IMR-90 (cell line): Measurements from ENCODE around the gene SPHK1. TPM values are rescaled to one million over a fixed set of nuclear protein-coding genes. Genes with fewer than 3 reads are reported as not detected.

Experiments used
- ATAC-seq: fragments of 200-7000 bp; cut with Tn5 transposase; 2 replicates; pipeline ENCODE4 v1.9.1; 2020; ENCODE audit warnings: low read depth, mild to moderate bottlenecking, moderate library complexity
- BruUV-seq: library from RNA; stranded (reverse); fragments of 400-500 nt; replicated peaks from 2 replicates; lab custom pipeline; 2021; lab: Mats Ljungman, UMichigan
- CTCF ChIA-PET: fragments of 300-600 bp; formaldehyde crosslinking; extraction: SDS; loops from one replicate; lab custom pipeline; 2021; ENCODE audit warnings: antibody characterized with exemption; lab: Yijun Ruan, JAX
- POLR2A ChIA-PET: fragments of 300-600 bp; sonication (Branson Sonifier 250); formaldehyde crosslinking; loops from one replicate; lab custom pipeline; 2022; ENCODE audit warnings: antibody characterized with exemption; ENCODE audit not compliant: unreplicated experiment; lab: Charles Lee
- DNase-seq: peaks from one replicate; pipeline ENCODE4 v3.0.0; 2013
- H2AFZ ChIP-seq: replicated peaks from 2 replicates; pipeline ENCODE3; 2013; ENCODE audit warnings: low read length, mild to moderate bottlenecking; ENCODE audit not compliant: poor library complexity
- H2AK5ac ChIP-seq: 2 replicates; pipeline ENCODE4 v1.6.1; 2013; ENCODE audit warnings: low read depth, low read length, inconsistent platforms
- H2AK9ac ChIP-seq: replicated peaks from 2 replicates; pipeline ENCODE3; 2013; ENCODE audit warnings: mild to moderate bottlenecking, low read depth, low read length, moderate library complexity; ENCODE audit not compliant: poor library complexity
- H2BK120ac ChIP-seq: 2 replicates; pipeline ENCODE4 v1.6.1; 2013; ENCODE audit warnings: low read depth, low read length, inconsistent platforms
- H2BK15ac ChIP-seq: 3 replicates; pipeline ENCODE4 v1.6.1; 2013; ENCODE audit warnings: low read depth, low read length, inconsistent platforms
- H2BK20ac ChIP-seq: 2 replicates; pipeline ENCODE4 v1.6.1; 2013; ENCODE audit warnings: low read depth, mild to moderate bottlenecking, inconsistent platforms, low read length, moderate library complexity
- H2BK5ac ChIP-seq: 2 replicates; pipeline ENCODE4 v1.6.1; 2013; ENCODE audit warnings: mild to moderate bottlenecking, low read depth, low read length, inconsistent platforms; ENCODE audit not compliant: poor library complexity, severe bottlenecking
- H3K14ac ChIP-seq: replicated peaks from 2 replicates; pipeline ENCODE4 v1.6.1; 2013; ENCODE audit warnings: low read depth, low read length, inconsistent platforms
- H3K18ac ChIP-seq: 2 replicates; pipeline ENCODE4 v1.6.1; 2013; ENCODE audit warnings: low read depth, low read length, control low read depth
- H3K23ac ChIP-seq: 2 replicates; pipeline ENCODE4 v1.6.1; 2013; ENCODE audit warnings: low read depth, low read length, inconsistent platforms
- H3K27ac ChIP-seq: 2 replicates; pipeline ENCODE4 v1.5.1; 2013; ENCODE audit warnings: mild to moderate bottlenecking, control low read depth, low read length; ENCODE audit not compliant: insufficient read depth
- H3K27me3 ChIP-seq: 2 replicates; pipeline ENCODE4 v1.6.1; 2013; ENCODE audit warnings: low read length; ENCODE audit not compliant: control insufficient read depth, insufficient read depth
- H3K36me3 ChIP-seq: 2 replicates; pipeline ENCODE4 v1.6.1; 2013; ENCODE audit warnings: low read length, mixed read lengths; ENCODE audit not compliant: control insufficient read depth, insufficient read depth
- H3K4ac ChIP-seq: 2 replicates; pipeline ENCODE4 v1.6.1; 2013; ENCODE audit warnings: low read depth, low read length, inconsistent platforms
- H3K4me1 ChIP-seq: 2 replicates; pipeline ENCODE4 v1.6.1; 2013; ENCODE audit warnings: low read length, mixed read lengths; ENCODE audit not compliant: control insufficient read depth, insufficient read depth
- H3K4me2 ChIP-seq: 2 replicates; pipeline ENCODE4 v1.6.1; 2013; ENCODE audit warnings: low read depth, mild to moderate bottlenecking, control low read depth, low read length, moderate library complexity
- H3K4me3 ChIP-seq: 2 replicates; pipeline ENCODE4 v1.5.1; 2013; ENCODE audit warnings: low read depth, mild to moderate bottlenecking, control low read depth, low read length, moderate library complexity; ENCODE audit not compliant: insufficient read depth
- H3K56ac ChIP-seq: 2 replicates; pipeline ENCODE4 v1.6.1; 2013; ENCODE audit warnings: low read length, inconsistent platforms; ENCODE audit not compliant: insufficient read depth; ENCODE audit errors: extremely low read depth
- H3K79me1 ChIP-seq, 2 experiments: 2 replicates each; pipeline ENCODE4 v1.6.1; 2013; ENCODE audit warnings: low read length in 2 of 2, inconsistent platforms in 1 of 2, low read depth in 1 of 2
- H3K9ac ChIP-seq: 2 replicates; pipeline ENCODE4 v1.6.1; 2013; ENCODE audit warnings: low read depth, low read length, control low read depth
- H3K9me1 ChIP-seq: 2 replicates; pipeline ENCODE4 v1.6.1; 2013; ENCODE audit warnings: low read length, inconsistent platforms; ENCODE audit not compliant: insufficient read depth
- H3K9me3 ChIP-seq: 2 replicates; pipeline ENCODE4 v1.6.1; 2013; ENCODE audit warnings: low read length; ENCODE audit not compliant: control insufficient read depth, insufficient read depth
- H4K20me1 ChIP-seq: 2 replicates; pipeline ENCODE4 v1.6.1; 2013; ENCODE audit warnings: low read length, inconsistent platforms; ENCODE audit not compliant: insufficient read depth
- H4K5ac ChIP-seq: 2 replicates; pipeline ENCODE4 v1.6.1; 2013; ENCODE audit warnings: mild to moderate bottlenecking, low read depth, low read length, control low read depth
- H4K8ac ChIP-seq, 2 experiments: 2 replicates each; pipeline ENCODE4 v1.6.1; 2013; ENCODE audit warnings: low read depth in 2 of 2, low read length in 2 of 2, control low read depth in 1 of 2, inconsistent platforms in 1 of 2
- H4K91ac ChIP-seq: 2 replicates; pipeline ENCODE4 v1.6.1; 2013; ENCODE audit warnings: low read depth, low read length, inconsistent platforms; ENCODE audit not compliant: insufficient read depth
- BHLHE40 ChIP-seq: fragments of 150-350 bp; IDR thresholded peaks from 2 replicates; pipeline ENCODE4 v1.6.1; 2016; ENCODE audit warnings: mild to moderate bottlenecking, low read depth, low read length
- CEBPB ChIP-seq: IDR thresholded peaks from 2 replicates; pipeline ENCODE4 v1.6.1; 2012; ENCODE audit warnings: low read depth, low read length, improper control_type of control experiment
- FOS ChIP-seq: fragments of 150-350 bp; IDR thresholded peaks from 2 replicates; pipeline ENCODE4 v1.6.1; 2016; ENCODE audit warnings: low read depth, low read length
- MAFK ChIP-seq: IDR thresholded peaks from 2 replicates; pipeline ENCODE4 v1.6.1; 2012; ENCODE audit warnings: low read depth, low read length, improper control_type of control experiment
- MAZ ChIP-seq: IDR thresholded peaks from 2 replicates; pipeline ENCODE4 v1.6.1; 2012; ENCODE audit warnings: low read depth, mild to moderate bottlenecking, low read length, improper control_type of control experiment, moderate library complexity, borderline replicate concordance
- MXI1 ChIP-seq: IDR thresholded peaks from 2 replicates; pipeline ENCODE4 v1.6.1; 2012; ENCODE audit warnings: low read depth, mild to moderate bottlenecking, low read length, moderate library complexity, borderline replicate concordance
- POLR2A ChIP-seq: IDR thresholded peaks from 2 replicates; pipeline ENCODE4 v1.6.1; 2012; ENCODE audit warnings: mild to moderate bottlenecking, low read depth, low read length
- RAD21 ChIP-seq: IDR thresholded peaks from 2 replicates; pipeline ENCODE4 v1.6.1; 2012; ENCODE audit warnings: low read length, improper control_type of control experiment
- RCOR1 ChIP-seq: IDR thresholded peaks from 2 replicates; pipeline ENCODE4 v1.6.1; 2012; ENCODE audit warnings: mild to moderate bottlenecking, low read length, improper control_type of control experiment; ENCODE audit not compliant: insufficient replicate concordance
- SMC3 ChIP-seq: fragments of 150-350 bp; IDR thresholded peaks from 2 replicates; pipeline ENCODE4 v1.6.1; 2016; ENCODE audit warnings: low read depth, mild to moderate bottlenecking, antibody characterized with exemption, low read length, moderate library complexity
- USF2 ChIP-seq: fragments of 150-350 bp; IDR thresholded peaks from 2 replicates; pipeline ENCODE4 v1.6.1; 2017; ENCODE audit warnings: mild to moderate bottlenecking, antibody characterized with exemption, low read length, low read depth
- WGBS, 2 experiments: methylation state at CpG; one replicate each; pipeline versions ENCODE4 v1.1.5 to v1.1.7; 2013; ENCODE audit warnings: missing lambda C conversion rate in 2 of 2; ENCODE audit not compliant: insufficient read length in 1 of 2; ENCODE audit errors: extremely low coverage in 2 of 2; 5-methylcytosine and 5-hydroxymethylcytosine counted together
- dilution Hi-C: fragments of 300-500 bp; cut with HindIII; formaldehyde crosslinking; loops from one replicate; pipeline ENCODE4 v1.14.3; 2018; ENCODE audit warnings: low sequenced_read_pairs; ENCODE audit not compliant: unreplicated experiment
- in situ Hi-C: fragments of 300-500 bp; cut with MboI; formaldehyde crosslinking; loops from 3 replicates; pipeline ENCODE4 v1.14.3; 2019; ENCODE audit warnings: low sequenced_read_pairs, inconsistent platforms, mixed read lengths
- intact Hi-C: fragments of 100-400 bp; cut with micrococcal nuclease; formaldehyde crosslinking; loops from 2 replicates; pipeline ENCODE4 v1.10.0; 2022
- polyA plus RNA-seq, 3 experiments: library from polyadenylated mRNA; depleted of rRNA; stranded (reverse); fragments of >200 nt; gene quantifications; 2 replicates each; pipeline ENCODE4 v1.2.3, GENCODE V29; 2012; ENCODE audit warnings: low replicate concordance in 1 of 3
- total RNA-seq: library from RNA; depleted of rRNA; stranded (reverse); fragments of >200 nt; gene quantifications from 2 replicates; pipeline ENCODE4 v1.2.3, GENCODE V29; 2012
- TF ChIP-seq, protein P1 (sequence below): conservative IDR thresholded peaks from 2 replicates; pipeline ENCODE4 v1.5.1; 2012; ENCODE audit warnings: mild to moderate bottlenecking, low read depth, low read length, improper control_type of control experiment
- TF ChIP-seq, protein P2 (sequence below): fragments of 150-350 bp; IDR thresholded peaks from 2 replicates; pipeline ENCODE4 v1.6.1; 2016; ENCODE audit warnings: low read depth, mild to moderate bottlenecking, low read length, moderate library complexity, borderline replicate concordance

Gene SPHK1
- total and polyA plus RNA-seq, 2 of the 4 experiments (the other 2 are of a cell fraction), result 44.4 to 82.7 TPM

- Histone ChIP-seq H3K4ac (no peak overlapping the region), H3K9me1 (no peaks in the 10 kb centered on the region), H3K4me3 (no peak overlapping the region), H4K8ac (no peak overlapping the region), H4K20me1 (peaks cover 4% of the 10 kb centered on the region; the same call in 1 of the 2 replicates), H3K9ac (no peak overlapping the region), H3K27me3 (no peaks in the 10 kb centered on the region), H4K5ac (no peak overlapping the region), H3K4me2 (no peak overlapping the region), H3K4me1 (no peaks in the 10 kb centered on the region), H2AK5ac (no peak overlapping the region), H2BK15ac (no peak overlapping the region), H2BK120ac (no peak overlapping the region), H3K36me3 (peaks cover 69% of the 10 kb centered on the region), H3K27ac (no peak overlapping the region), H3K9me3 (no peaks in the 10 kb centered on the region), H2AFZ (no peak overlapping the region), H3K79me1 (peaks cover 0 to 3% of the 10 kb centered on the region in 2 experiments; a peak in 2 of 4 replicates), H2BK20ac (no peak overlapping the region), H3K23ac (no peak overlapping the region), H3K14ac (no peak overlapping the region), H3K18ac (no peak overlapping the region), H3K56ac (no peak overlapping the region), H2BK5ac (no peak overlapping the region), H2AK9ac (peak overlapping the region; percentile 53), H4K91ac (no peak overlapping the region)
- dilution Hi-C loops (no loop called here), intact Hi-C loops (no loop called here), in situ Hi-C loops (loop anchor here (5.0 kb wide), 1 partner anchor 94 kb away; no protein-coding TSS in a partner anchor)
- no peak for DNase-seq
- POLR2A ChIA-PET, result no interaction called here
- BruUV-seq, result no TSS peak
- no peak for ATAC-seq
- TF ChIP-seq MAZ, result no peak
- TF ChIP-seq MXI1, result no peak
- no peak for TF ChIP-seq RCOR1
- no peak for TF ChIP-seq RAD21
- TF ChIP-seq, protein P1, sequence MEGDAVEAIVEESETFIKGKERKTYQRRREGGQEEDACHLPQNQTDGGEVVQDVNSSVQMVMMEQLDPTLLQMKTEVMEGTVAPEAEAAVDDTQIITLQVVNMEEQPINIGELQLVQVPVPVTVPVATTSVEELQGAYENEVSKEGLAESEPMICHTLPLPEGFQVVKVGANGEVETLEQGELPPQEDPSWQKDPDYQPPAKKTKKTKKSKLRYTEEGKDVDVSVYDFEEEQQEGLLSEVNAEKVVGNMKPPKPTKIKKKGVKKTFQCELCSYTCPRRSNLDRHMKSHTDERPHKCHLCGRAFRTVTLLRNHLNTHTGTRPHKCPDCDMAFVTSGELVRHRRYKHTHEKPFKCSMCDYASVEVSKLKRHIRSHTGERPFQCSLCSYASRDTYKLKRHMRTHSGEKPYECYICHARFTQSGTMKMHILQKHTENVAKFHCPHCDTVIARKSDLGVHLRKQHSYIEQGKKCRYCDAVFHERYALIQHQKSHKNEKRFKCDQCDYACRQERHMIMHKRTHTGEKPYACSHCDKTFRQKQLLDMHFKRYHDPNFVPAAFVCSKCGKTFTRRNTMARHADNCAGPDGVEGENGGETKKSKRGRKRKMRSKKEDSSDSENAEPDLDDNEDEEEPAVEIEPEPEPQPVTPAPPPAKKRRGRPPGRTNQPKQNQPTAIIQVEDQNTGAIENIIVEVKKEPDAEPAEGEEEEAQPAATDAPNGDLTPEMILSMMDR, result no peak
- TF ChIP-seq, protein P2, sequence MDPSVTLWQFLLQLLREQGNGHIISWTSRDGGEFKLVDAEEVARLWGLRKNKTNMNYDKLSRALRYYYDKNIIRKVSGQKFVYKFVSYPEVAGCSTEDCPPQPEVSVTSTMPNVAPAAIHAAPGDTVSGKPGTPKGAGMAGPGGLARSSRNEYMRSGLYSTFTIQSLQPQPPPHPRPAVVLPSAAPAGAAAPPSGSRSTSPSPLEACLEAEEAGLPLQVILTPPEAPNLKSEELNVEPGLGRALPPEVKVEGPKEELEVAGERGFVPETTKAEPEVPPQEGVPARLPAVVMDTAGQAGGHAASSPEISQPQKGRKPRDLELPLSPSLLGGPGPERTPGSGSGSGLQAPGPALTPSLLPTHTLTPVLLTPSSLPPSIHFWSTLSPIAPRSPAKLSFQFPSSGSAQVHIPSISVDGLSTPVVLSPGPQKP, result no peak
- TF ChIP-seq USF2, result no peak
- no peak for TF ChIP-seq MAFK
- no peak for TF ChIP-seq POLR2A
- TF ChIP-seq FOS, result no peak
- TF ChIP-seq BHLHE40, result no peak
- TF ChIP-seq CEBPB, result no peak
- TF ChIP-seq SMC3, result no peak
- WGBS, 2 experiments, result 96% methylated on average over 11 of the region's 15 CpGs; no CpG with 5 or more reads in 1 of the 2 experiments
- CTCF ChIA-PET, result no interaction called here
Observed at GRCh38 chr17:76395980-76396379, 11.6 kb downstream of the SPHK1 start.
